HCT116 (cell line): Measurements from ENCODE around the gene RTN4RL2. TPM values are rescaled to one million over a fixed set of nuclear protein-coding genes. Genes with fewer than 3 reads are reported as not detected.

Experiments
- ATAC-seq: fragments of 200-7000 bp; cut with Tn5 transposase; 2 replicates; pipeline ENCODE4 v1.9.1; 2020; ENCODE audit warnings: mild to moderate bottlenecking, moderate library complexity
- BruUV-seq: library from RNA; stranded (reverse); fragments of 400-500 nt; replicated peaks from 2 replicates; lab custom pipeline; 2021; lab: Mats Ljungman, UMichigan
- CTCF ChIA-PET: fragments of 300-600 bp; sonication (Branson Sonifier 250); formaldehyde crosslinking; loops from one replicate; lab custom pipeline; 2021; ENCODE audit warnings: antibody characterized with exemption; lab: Charles Lee
- POLR2A ChIA-PET: fragments of 300-600, 350-600 bp; sonication (Branson Sonifier 250); formaldehyde crosslinking; loops from one replicate; lab custom pipeline; 2021; ENCODE audit warnings: antibody characterized with exemption; lab: Charles Lee
- RAD21 ChIA-PET, 2 experiments: fragments of 300-600 bp; sonication (Branson Sonifier 250); formaldehyde crosslinking; loops; one replicate each; lab custom pipeline; 2023; ENCODE audit warnings: low total read pairs in 2 of 2; ENCODE audit not compliant: uncharacterized antibody in 2 of 2, unreplicated experiment in 2 of 2, low non-redundant PET in 1 of 2; lab: Charles Lee
- DNase-seq: peaks from one replicate; pipeline ENCODE4 v3.0.0-alpha.2; 2010; ENCODE audit warnings: low read depth, low spot score
- H2AFZ ChIP-seq: fragments of 200-600 bp; shearing (Covaris generic), sonication (generic); 2 replicates; pipeline ENCODE4 v1.6.1; 2017; ENCODE audit warnings: low read depth, mixed run types, mixed read lengths, antibody characterized with exemption, low read length; ENCODE audit not compliant: poor library complexity, severe bottlenecking
- H3K27ac ChIP-seq: 2 replicates; pipeline ENCODE4 v1.5.1; 2012; ENCODE audit warnings: low read depth, low read length
- H3K27me3 ChIP-seq: fragments of 200-600 bp; sonication (generic); 2 replicates; pipeline ENCODE4 v1.6.1; 2016; ENCODE audit warnings: mixed run types, low read length, mixed read lengths; ENCODE audit not compliant: insufficient read depth
- H3K36me3 ChIP-seq, 2 experiments: fragments of 200-500 bp in 1 of 2; fragments of 200-600 bp in 1 of 2; sonication (Bioruptor generic) in 1 of 2; sonication (generic) in 1 of 2; 2 replicates each; pipeline versions ENCODE4 v1.5.1 to v1.6.1; 2014 to 2016; ENCODE audit warnings: low read length in 2 of 2, inconsistent platforms in 1 of 2, mixed read lengths in 1 of 2, mixed run types in 1 of 2; ENCODE audit not compliant: insufficient read depth in 2 of 2, control insufficient read depth in 1 of 2
- H3K4me1 ChIP-seq, 2 experiments: fragments of 200-600 bp in 1 of 2; sonication (generic) in 1 of 2; 2 replicates each; pipeline versions ENCODE4 v1.5.1 to v1.6.1; 2012 to 2017; ENCODE audit warnings: low read length in 2 of 2, inconsistent platforms in 1 of 2, mild to moderate bottlenecking in 1 of 2, mixed read lengths in 1 of 2, mixed run types in 1 of 2, moderate library complexity in 1 of 2; ENCODE audit not compliant: insufficient read depth in 2 of 2, control insufficient read depth in 1 of 2
- H3K4me2 ChIP-seq: fragments of 200-600 bp; sonication (generic); 2 replicates; pipeline ENCODE4 v1.6.1; 2017; ENCODE audit warnings: mixed run types, low read length, mixed read lengths
- H3K4me3 ChIP-seq, 2 experiments: fragments of 200-600 bp in 1 of 2; sonication (generic) in 1 of 2; replicated peaks in 1 of 2; 2 replicates each; pipeline ENCODE4 v1.5.1; 2011 to 2016; ENCODE audit warnings: low read length in 2 of 2, control low read depth in 1 of 2, low read depth in 1 of 2, mild to moderate bottlenecking in 1 of 2, mixed read lengths in 1 of 2, mixed run types in 1 of 2
- H3K79me2 ChIP-seq: fragments of 200-600 bp; sonication (generic); 2 replicates; pipeline ENCODE4 v1.6.1; 2017; ENCODE audit warnings: mild to moderate bottlenecking, mixed run types, low read length, moderate library complexity, mixed read lengths; ENCODE audit not compliant: insufficient read depth
- H3K9ac ChIP-seq: fragments of 200-600 bp; sonication (generic); 2 replicates; pipeline ENCODE4 v1.6.1; 2016; ENCODE audit warnings: low read length, mixed read lengths
- H3K9me2 ChIP-seq: fragments of 200-600 bp; sonication (generic), shearing (Covaris generic); 2 replicates; pipeline ENCODE4 v1.6.1; 2017; ENCODE audit warnings: mixed run types, mild to moderate bottlenecking, moderate library complexity; ENCODE audit not compliant: insufficient read depth
- H3K9me3 ChIP-seq, 2 experiments: fragments of 200-500 bp in 1 of 2; fragments of 200-600 bp in 1 of 2; sonication (Bioruptor generic) in 1 of 2; sonication (generic) in 1 of 2; 2 replicates each; pipeline ENCODE4 v1.6.1; 2014 to 2017; ENCODE audit warnings: low read length in 2 of 2, mixed read lengths in 2 of 2, inconsistent platforms in 1 of 2, low read depth in 1 of 2, mild to moderate bottlenecking in 1 of 2, mixed run types in 1 of 2, moderate library complexity in 1 of 2; ENCODE audit not compliant: control insufficient read depth in 1 of 2, insufficient read depth in 1 of 2
- H4K20me1 ChIP-seq: fragments of 200-600 bp; sonication (generic), shearing (Covaris generic); 2 replicates; pipeline ENCODE4 v1.6.1; 2017; ENCODE audit warnings: mixed run types, mild to moderate bottlenecking, moderate library complexity; ENCODE audit not compliant: insufficient read depth
- CBX3 ChIP-seq: IDR thresholded peaks from 2 replicates; pipeline ENCODE4 v1.6.1; 2012; ENCODE audit warnings: low read depth
- CTCF ChIP-seq, 3 experiments: fragments of 200-600 bp in 1 of 3; sonication (generic) in 1 of 3; IDR thresholded peaks in 2 of 3; conservative IDR thresholded peaks in 1 of 3; 2 replicates each; pipeline ENCODE4 v1.5.1; 2012 to 2017; ENCODE audit warnings: low read depth in 2 of 3, low read length in 2 of 3, antibody characterized with exemption in 1 of 3, borderline replicate concordance in 1 of 3, control low read depth in 1 of 3, mild to moderate bottlenecking in 1 of 3, mixed read lengths in 1 of 3, mixed run types in 1 of 3, moderate library complexity in 1 of 3; ENCODE audit not compliant: insufficient read depth in 1 of 3
- EGR1 ChIP-seq: IDR thresholded peaks from 2 replicates; pipeline ENCODE4 v1.6.1; 2012; ENCODE audit warnings: low read depth
- ELF1 ChIP-seq: IDR thresholded peaks from 2 replicates; pipeline ENCODE4 v1.6.1; 2012; ENCODE audit warnings: low read depth, borderline replicate concordance
- EZH2 ChIP-seq: fragments of 200-600 bp; sonication (generic); IDR thresholded peaks from 2 replicates; pipeline ENCODE4 v1.6.1; 2017; ENCODE audit warnings: antibody characterized with exemption, mixed run types
- EZH2phosphoT487 ChIP-seq: fragments of 200-600 bp; IDR thresholded peaks from 2 replicates; pipeline ENCODE4 v1.6.1; 2018; ENCODE audit warnings: antibody characterized with exemption, borderline replicate concordance
- JUND ChIP-seq: IDR thresholded peaks from 2 replicates; pipeline ENCODE4 v1.6.1; 2012
- MAX ChIP-seq: IDR thresholded peaks from 2 replicates; pipeline ENCODE4 v1.6.1; 2012
- POLR2A ChIP-seq: IDR thresholded peaks from 2 replicates; pipeline ENCODE4 v1.7.0; 2011; ENCODE audit warnings: borderline replicate concordance; ENCODE audit not compliant: insufficient read depth, insufficient read length; ENCODE audit errors: extremely low read depth
- POLR2AphosphoS5 ChIP-seq: IDR thresholded peaks from 2 replicates; pipeline ENCODE4 v1.6.1; 2011; ENCODE audit warnings: mild to moderate bottlenecking, low read depth, low read length, moderate library complexity
- SIN3A ChIP-seq: IDR thresholded peaks from 2 replicates; pipeline ENCODE4 v1.6.1; 2012; ENCODE audit warnings: low read depth
- SP1 ChIP-seq: IDR thresholded peaks from 2 replicates; pipeline ENCODE4 v1.6.1; 2012; ENCODE audit warnings: low read depth
- SRF ChIP-seq: IDR thresholded peaks from 2 replicates; pipeline ENCODE4 v1.6.1; 2012; ENCODE audit warnings: low read depth
- YY1 ChIP-seq: IDR thresholded peaks from 2 replicates; pipeline ENCODE4 v1.6.1; 2011; ENCODE audit warnings: low read length, low read depth, moderate library complexity, mild to moderate bottlenecking; ENCODE audit not compliant: insufficient replicate concordance; ENCODE audit errors: extremely low read depth
- ZBTB33 ChIP-seq: IDR thresholded peaks from 2 replicates; pipeline ENCODE4 v1.6.1; 2011; ENCODE audit warnings: mild to moderate bottlenecking, low read length, moderate library complexity; ENCODE audit not compliant: insufficient replicate concordance; ENCODE audit errors: extremely low read depth
- ZFX ChIP-seq: fragments of 450-650 bp; IDR thresholded peaks from 2 replicates; pipeline ENCODE4 v1.6.1; 2017
- ZNF274 ChIP-seq: fragments of 200-500 bp; sonication (Bioruptor generic); IDR thresholded peaks from 2 replicates; pipeline ENCODE4 v1.6.1; 2014; ENCODE audit warnings: mild to moderate bottlenecking, low read depth, low read length, inconsistent platforms
- intact Hi-C: fragments of 100-400 bp; cut with micrococcal nuclease; formaldehyde crosslinking; loops from 2 replicates; pipeline ENCODE4 v1.10.0; 2022
- total RNA-seq: library from RNA; stranded (reverse); gene quantifications from one replicate; pipeline ENCODE4 v1.2.1, GENCODE V29; 2021; ENCODE audit not compliant: unreplicated experiment
- TF ChIP-seq, protein P1 (sequence below): IDR thresholded peaks from 2 replicates; pipeline ENCODE4 v1.6.1; 2012
- TF ChIP-seq, protein P2 (sequence below): IDR thresholded peaks from 2 replicates; pipeline ENCODE4 v1.6.1; 2012; ENCODE audit warnings: low read depth

Gene RTN4RL2
- total RNA-seq, 1 experiment from 2014 or later, result 24.0 TPM

DNA sequence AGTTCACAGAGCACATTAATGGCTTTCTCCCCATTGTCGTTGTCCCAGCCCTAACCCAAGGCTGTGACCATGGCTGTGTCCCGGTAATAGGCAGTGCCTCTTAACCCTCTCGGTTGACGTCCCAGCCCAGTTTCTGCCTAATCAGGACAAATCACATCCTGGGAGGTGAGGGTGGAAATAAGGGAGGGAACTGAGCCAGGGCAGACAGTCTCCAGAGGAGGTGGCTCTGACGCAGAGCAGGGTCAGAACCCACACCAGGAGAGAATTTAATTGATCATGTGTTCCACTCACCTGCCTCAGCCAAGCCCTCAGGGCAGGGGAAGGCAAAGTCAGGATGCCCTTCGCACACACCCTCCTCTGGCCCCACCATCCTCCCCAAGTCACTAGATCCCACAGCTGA is 38.2 kb downstream of the RTN4RL2 start:
- DNase-seq (no peak), ATAC-seq (no peak)
- Histone ChIP-seq H3K4me1 (peaks cover 12 to 21% of the 10 kb centered on the region in 2 experiments; a peak in 3 of 4 replicates), H3K9me3 (no peaks in the 10 kb centered on the region), H3K4me3 (no peak overlapping the region), H3K27ac (no peak overlapping the region), H4K20me1 (no peaks in the 10 kb centered on the region), H3K9ac (no peak overlapping the region), H3K36me3 (no peaks in the 10 kb centered on the region), H3K27me3 (no peaks in the 10 kb centered on the region), H3K4me2 (no peak overlapping the region), H3K79me2 (no peaks in the 10 kb centered on the region), H3K9me2 (no peaks in the 10 kb centered on the region), H2AFZ (no peak overlapping the region)
- POLR2A ChIA-PET, result no interaction called here
- BruUV-seq, result no TSS peak
- intact Hi-C loops, result no loop called here
- TF ChIP-seq MAX, result no peak
- TF ChIP-seq, protein P1, sequence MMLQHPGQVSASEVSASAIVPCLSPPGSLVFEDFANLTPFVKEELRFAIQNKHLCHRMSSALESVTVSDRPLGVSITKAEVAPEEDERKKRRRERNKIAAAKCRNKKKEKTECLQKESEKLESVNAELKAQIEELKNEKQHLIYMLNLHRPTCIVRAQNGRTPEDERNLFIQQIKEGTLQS, result no peak
- TF ChIP-seq, protein P2, sequence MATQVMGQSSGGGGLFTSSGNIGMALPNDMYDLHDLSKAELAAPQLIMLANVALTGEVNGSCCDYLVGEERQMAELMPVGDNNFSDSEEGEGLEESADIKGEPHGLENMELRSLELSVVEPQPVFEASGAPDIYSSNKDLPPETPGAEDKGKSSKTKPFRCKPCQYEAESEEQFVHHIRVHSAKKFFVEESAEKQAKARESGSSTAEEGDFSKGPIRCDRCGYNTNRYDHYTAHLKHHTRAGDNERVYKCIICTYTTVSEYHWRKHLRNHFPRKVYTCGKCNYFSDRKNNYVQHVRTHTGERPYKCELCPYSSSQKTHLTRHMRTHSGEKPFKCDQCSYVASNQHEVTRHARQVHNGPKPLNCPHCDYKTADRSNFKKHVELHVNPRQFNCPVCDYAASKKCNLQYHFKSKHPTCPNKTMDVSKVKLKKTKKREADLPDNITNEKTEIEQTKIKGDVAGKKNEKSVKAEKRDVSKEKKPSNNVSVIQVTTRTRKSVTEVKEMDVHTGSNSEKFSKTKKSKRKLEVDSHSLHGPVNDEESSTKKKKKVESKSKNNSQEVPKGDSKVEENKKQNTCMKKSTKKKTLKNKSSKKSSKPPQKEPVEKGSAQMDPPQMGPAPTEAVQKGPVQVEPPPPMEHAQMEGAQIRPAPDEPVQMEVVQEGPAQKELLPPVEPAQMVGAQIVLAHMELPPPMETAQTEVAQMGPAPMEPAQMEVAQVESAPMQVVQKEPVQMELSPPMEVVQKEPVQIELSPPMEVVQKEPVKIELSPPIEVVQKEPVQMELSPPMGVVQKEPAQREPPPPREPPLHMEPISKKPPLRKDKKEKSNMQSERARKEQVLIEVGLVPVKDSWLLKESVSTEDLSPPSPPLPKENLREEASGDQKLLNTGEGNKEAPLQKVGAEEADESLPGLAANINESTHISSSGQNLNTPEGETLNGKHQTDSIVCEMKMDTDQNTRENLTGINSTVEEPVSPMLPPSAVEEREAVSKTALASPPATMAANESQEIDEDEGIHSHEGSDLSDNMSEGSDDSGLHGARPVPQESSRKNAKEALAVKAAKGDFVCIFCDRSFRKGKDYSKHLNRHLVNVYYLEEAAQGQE, result no peak
- TF ChIP-seq CBX3, result no peak
- TF ChIP-seq EZH2phosphoT487, result no peak
- TF ChIP-seq JUND, result no peak
- no peak for TF ChIP-seq YY1
- TF ChIP-seq SP1, result no peak
- no peak for TF ChIP-seq ZNF274
- no peak for TF ChIP-seq ZFX
- TF ChIP-seq ELF1, result no peak
- no peak for TF ChIP-seq POLR2AphosphoS5
- no peak for TF ChIP-seq ZBTB33
- TF ChIP-seq CTCF (IDR thresholded peaks at IDR 0.05 in 2 of 3, conservative IDR thresholded peaks at IDR 0.05 in 1 of 3; ENCODE audit: borderline replicate concordance in 1 of 3, insufficient read depth in 1 of 3, low read depth in 2 of 3, low read length in 2 of 3), result no peak
- TF ChIP-seq EZH2, result no peak
- no peak for TF ChIP-seq SRF
- no peak for TF ChIP-seq SIN3A
- no peak for TF ChIP-seq POLR2A
- TF ChIP-seq EGR1, result no peak
- RAD21 ChIA-PET, result no interaction called here
- CTCF ChIA-PET, result no interaction called here
